Loucy (cell line): Measurements from ENCODE around the gene H6PD.

Experiments used
- H2AFZ ChIP-seq: fragments of 200-600 bp; sonication (generic); 2 replicates; pipeline ENCODE4 v1.6.0; 2016; ENCODE audit warnings: antibody characterized with exemption, mild to moderate bottlenecking, low read length, moderate library complexity
- H3F3A ChIP-seq: fragments of 200-600 bp; 2 replicates; pipeline ENCODE4 v1.6.0; 2016; ENCODE audit warnings: antibody characterized with exemption, low read depth, mild to moderate bottlenecking
- H3K27me3 ChIP-seq: fragments of 200-600 bp; sonication (generic); 2 replicates; pipeline ENCODE4 v1.6.1; 2014; ENCODE audit warnings: low read length, mild to moderate bottlenecking; ENCODE audit not compliant: insufficient read depth, poor library complexity, severe bottlenecking
- H3K36me3 ChIP-seq: fragments of 200-600 bp; sonication (generic); 2 replicates; pipeline ENCODE4 v1.6.1; 2016; ENCODE audit warnings: low read length; ENCODE audit not compliant: insufficient read depth
- H3K4me1 ChIP-seq: fragments of 200-600 bp; sonication (generic); 2 replicates; pipeline ENCODE4 v1.5.1; 2014; ENCODE audit warnings: low read length, mild to moderate bottlenecking; ENCODE audit not compliant: insufficient read depth, poor library complexity, severe bottlenecking
- H3K4me2 ChIP-seq: fragments of 200-600 bp; sonication (generic); 2 replicates; pipeline ENCODE4 v1.6.0; 2014; ENCODE audit warnings: antibody characterized with exemption, low read length, low read depth, mild to moderate bottlenecking; ENCODE audit not compliant: poor library complexity, severe bottlenecking
- H3K4me3 ChIP-seq: fragments of 200-600 bp; sonication (generic); 2 replicates; pipeline ENCODE4 v1.5.1; 2014; ENCODE audit warnings: low read length, mild to moderate bottlenecking, mixed read lengths; ENCODE audit not compliant: poor library complexity, severe bottlenecking
- H3K79me2 ChIP-seq: fragments of 200-600 bp; sonication (generic); 2 replicates; pipeline ENCODE4 v1.6.1; 2014; ENCODE audit warnings: low read length; ENCODE audit not compliant: insufficient read depth
- H3K9ac ChIP-seq: fragments of 200-600 bp; sonication (generic); 2 replicates; pipeline ENCODE4 v1.6.0; 2014; ENCODE audit warnings: mild to moderate bottlenecking, low read depth, low read length, moderate library complexity; ENCODE audit not compliant: poor library complexity, severe bottlenecking
- H3K9me2 ChIP-seq: fragments of 200-600 bp; sonication (generic); replicated peaks from 2 replicates; pipeline ENCODE4 v1.6.1; 2016; ENCODE audit warnings: low read depth, low read length, mixed read lengths
- H3K9me3 ChIP-seq: fragments of 200-600 bp; sonication (generic); 2 replicates; pipeline ENCODE4 v1.6.1; 2014; ENCODE audit warnings: mild to moderate bottlenecking, antibody characterized with exemption, low read length, low read depth; ENCODE audit not compliant: insufficient read depth
- H4K20me1 ChIP-seq: fragments of 200-600 bp; sonication (generic); 2 replicates; pipeline ENCODE4 v1.6.0; 2014; ENCODE audit warnings: antibody characterized with exemption, low read length, mild to moderate bottlenecking; ENCODE audit not compliant: insufficient read depth, poor library complexity, severe bottlenecking
- EZH2phosphoT487 ChIP-seq: fragments of 200-600 bp; IDR thresholded peaks from 2 replicates; pipeline ENCODE4 v1.6.1; 2018; ENCODE audit warnings: antibody characterized with exemption, mild to moderate bottlenecking, moderate library complexity, borderline replicate concordance
- TF ChIP-seq, protein P1 (sequence below): fragments of 200-600 bp; sonication (generic); conservative IDR thresholded peaks from 2 replicates; pipeline ENCODE4 v1.5.1; 2014; ENCODE audit warnings: mild to moderate bottlenecking, antibody characterized with exemption, low read length

H6PD gene

DNA sequence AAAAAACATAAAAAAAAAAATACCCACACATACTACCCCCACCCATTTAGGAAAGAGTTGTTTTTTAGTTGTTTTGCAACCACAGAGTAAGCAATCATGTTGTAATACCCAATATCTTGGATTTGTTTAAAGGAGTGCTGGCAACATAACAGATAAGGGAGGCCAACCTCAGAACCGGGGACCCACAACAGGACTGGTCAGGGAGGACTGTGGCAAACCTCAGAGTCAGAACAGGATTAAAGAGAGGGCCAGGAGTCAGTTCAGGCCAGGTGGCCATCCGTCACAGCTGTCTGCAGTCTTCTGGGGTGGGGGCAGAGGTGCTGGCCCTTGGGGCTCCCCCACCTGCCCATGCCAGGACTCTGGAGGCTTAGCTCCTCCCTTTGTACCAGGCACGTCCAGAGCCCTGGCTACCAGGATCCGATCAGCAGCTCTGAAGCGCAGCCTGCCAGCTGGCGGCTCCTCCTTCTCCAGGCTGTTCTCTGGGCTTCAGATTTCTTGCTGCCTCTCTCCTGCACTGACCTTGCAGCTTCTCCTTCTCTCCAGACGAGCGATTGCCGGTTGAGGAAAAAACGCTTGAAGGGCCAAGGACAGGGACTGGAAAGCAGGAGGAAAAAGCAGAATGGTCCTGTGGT lies 7.9 kb downstream of the H6PD start:
- Histone ChIP-seq H3K9me3 (no peaks in the 10 kb centered on the region), H3F3A (no peaks in the 10 kb centered on the region), H3K36me3 (no peaks in the 10 kb centered on the region), H3K9me2 (no peaks in the 10 kb centered on the region), H3K27me3 (no peaks in the 10 kb centered on the region), H3K9ac (peak overlapping the region; percentile 71), H3K79me2 (peaks cover 81% of the 10 kb centered on the region), H4K20me1 (no peaks in the 10 kb centered on the region), H3K4me1 (peaks cover 95% of the 10 kb centered on the region), H2AFZ (no peak overlapping the region), H3K4me3 (peak overlapping the region; percentile 71), H3K4me2 (peak overlapping the region; percentile 81)
- no peak for TF ChIP-seq EZH2phosphoT487
- TF ChIP-seq, protein P1, sequence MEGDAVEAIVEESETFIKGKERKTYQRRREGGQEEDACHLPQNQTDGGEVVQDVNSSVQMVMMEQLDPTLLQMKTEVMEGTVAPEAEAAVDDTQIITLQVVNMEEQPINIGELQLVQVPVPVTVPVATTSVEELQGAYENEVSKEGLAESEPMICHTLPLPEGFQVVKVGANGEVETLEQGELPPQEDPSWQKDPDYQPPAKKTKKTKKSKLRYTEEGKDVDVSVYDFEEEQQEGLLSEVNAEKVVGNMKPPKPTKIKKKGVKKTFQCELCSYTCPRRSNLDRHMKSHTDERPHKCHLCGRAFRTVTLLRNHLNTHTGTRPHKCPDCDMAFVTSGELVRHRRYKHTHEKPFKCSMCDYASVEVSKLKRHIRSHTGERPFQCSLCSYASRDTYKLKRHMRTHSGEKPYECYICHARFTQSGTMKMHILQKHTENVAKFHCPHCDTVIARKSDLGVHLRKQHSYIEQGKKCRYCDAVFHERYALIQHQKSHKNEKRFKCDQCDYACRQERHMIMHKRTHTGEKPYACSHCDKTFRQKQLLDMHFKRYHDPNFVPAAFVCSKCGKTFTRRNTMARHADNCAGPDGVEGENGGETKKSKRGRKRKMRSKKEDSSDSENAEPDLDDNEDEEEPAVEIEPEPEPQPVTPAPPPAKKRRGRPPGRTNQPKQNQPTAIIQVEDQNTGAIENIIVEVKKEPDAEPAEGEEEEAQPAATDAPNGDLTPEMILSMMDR = no peak

GRCh38 chr1:9243066-9243739 lies 8.6 kb downstream of the H6PD start:
- Histone ChIP-seq H3K79me2 (peaks cover 81% of the 10 kb centered on the region), H3K36me3 (no peaks in the 10 kb centered on the region), H3K4me1 (peaks cover 94% of the 10 kb centered on the region), H3K9me3 (no peaks in the 10 kb centered on the region), H3K27me3 (no peaks in the 10 kb centered on the region), H2AFZ (no peak overlapping the region), H3K9me2 (no peaks in the 10 kb centered on the region), H3K4me2 (peak overlapping the region; percentile 81), H3F3A (no peaks in the 10 kb centered on the region), H3K4me3 (peak overlapping the region; percentile 71), H3K9ac (peak overlapping the region; percentile 71), H4K20me1 (no peaks in the 10 kb centered on the region)
- no peak for TF ChIP-seq EZH2phosphoT487
- TF ChIP-seq, protein P1 = no peak

DNA sequence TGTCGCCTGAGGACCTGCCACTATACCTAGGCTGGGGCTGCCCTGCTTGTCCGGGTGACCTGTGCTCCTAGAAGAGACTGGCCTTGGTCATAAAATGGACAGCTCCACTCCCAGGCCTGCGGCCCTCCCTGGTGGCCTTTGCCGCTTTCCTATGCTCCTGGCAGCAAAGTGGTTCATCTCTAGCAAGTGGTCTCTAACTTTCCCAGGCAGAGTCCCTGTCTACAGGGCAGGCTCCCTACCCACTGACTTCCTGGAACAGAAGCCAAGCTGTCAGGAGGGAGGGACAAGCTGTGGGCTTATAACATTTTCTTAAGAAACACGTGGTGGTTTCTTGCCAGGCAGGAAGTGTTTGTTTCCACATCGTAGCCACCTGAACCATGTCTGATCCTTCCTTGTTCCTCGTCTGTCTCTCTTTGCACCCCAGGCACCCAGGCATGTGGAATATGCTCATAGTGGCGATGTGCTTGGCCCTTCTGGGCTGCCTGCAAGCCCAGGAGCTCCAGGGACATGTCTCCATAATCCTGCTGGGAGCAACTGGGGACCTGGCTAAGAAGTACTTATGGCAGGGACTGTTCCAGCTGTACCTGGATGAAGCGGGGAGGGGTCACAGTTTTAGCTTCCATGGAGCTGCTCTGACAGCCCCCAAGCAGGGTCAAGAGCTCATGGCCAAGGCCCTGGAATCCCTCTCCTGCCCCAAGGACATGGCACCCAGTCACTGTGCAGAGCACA lies 10.1 kb downstream of the H6PD start:
- Histone ChIP-seq H3F3A (no peaks in the 10 kb centered on the region), H3K4me1 (peaks cover 86% of the 10 kb centered on the region), H3K79me2 (peaks cover 84% of the 10 kb centered on the region), H3K4me2 (peak overlapping the region; percentile 81), H3K9me2 (no peaks in the 10 kb centered on the region), H3K36me3 (no peaks in the 10 kb centered on the region), H3K4me3 (peak overlapping the region; percentile 43), H2AFZ (no peak overlapping the region), H3K9me3 (no peaks in the 10 kb centered on the region), H3K27me3 (no peaks in the 10 kb centered on the region), H4K20me1 (no peaks in the 10 kb centered on the region), H3K9ac (peak overlapping the region; percentile 33)
- TF ChIP-seq, protein P1 = no peak
- no peak for TF ChIP-seq EZH2phosphoT487
